Stimulated activated CD4-positive, alpha-beta T cell treated with anti-CD3 and anti-CD28 coated beads, Interleukin-2, amount 100 ng/mL, for 24 hours (primary cell): ENCODE data around the gene MYH7.
"Not testable (repeated sequence)": the region's sequence is repeated elsewhere in the genome, so short reads cannot be mapped to it uniquely, and the experiment has no call there.

Experiments
- DNase-seq, 2 donors: peaks; one replicate each; pipeline ENCODE4 v3.0.0-alpha.2; 2020

The MYH7 gene

GRCh38 chr14:23406725-23407355 is 28.6 kb downstream of the MYH7 start:
- no peak for DNase-seq

DNA sequence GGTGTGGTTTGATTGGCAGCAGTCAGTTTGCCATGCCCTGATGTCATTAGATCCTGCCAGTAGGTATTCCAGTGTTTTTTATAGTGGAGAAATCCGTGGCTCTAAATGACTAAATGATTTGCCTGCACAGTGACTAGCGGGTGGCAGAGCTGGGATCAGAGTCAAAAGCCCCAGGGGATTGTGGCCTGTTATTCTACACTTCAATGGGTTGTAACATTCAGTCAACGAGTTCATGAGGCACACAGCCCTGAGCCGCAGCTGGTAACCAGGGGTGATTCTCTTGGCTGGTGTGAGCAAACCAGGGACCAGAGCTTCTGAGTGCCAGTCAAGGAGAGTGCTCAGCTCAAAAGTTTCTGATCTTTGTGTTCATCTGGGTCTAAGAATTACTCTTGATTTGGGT is 29.2 kb downstream of the MYH7 start:
- DNase-seq, result no peak

GRCh38 chr14:23405516-23406025 is 29.9 kb downstream of the MYH7 start:
- DNase-seq, result no peak

DNA sequence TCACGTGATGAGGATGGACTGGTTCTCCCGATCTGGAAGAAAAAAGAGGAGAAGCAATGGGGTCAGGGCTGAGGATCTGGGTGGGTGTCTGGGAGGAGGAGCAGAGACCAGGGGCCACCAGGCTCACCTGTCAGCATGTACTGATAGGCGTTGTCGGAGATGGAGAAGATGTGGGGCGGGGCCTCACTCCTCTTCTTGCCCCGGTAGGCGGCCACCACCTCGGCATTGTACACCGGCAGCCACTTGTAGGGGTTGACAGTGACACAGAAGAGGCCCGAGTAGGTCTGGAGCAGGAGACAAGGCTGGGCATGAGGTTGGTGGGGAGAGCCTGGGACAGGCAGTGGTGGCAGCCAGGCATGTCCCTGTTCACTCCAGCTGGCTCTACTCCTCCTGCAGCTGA is 30.4 kb downstream of the MYH7 start:
- no peak for DNase-seq

GRCh38 chr14:23404331-23404900 is 31.0 kb downstream of the MYH7 start:
- no peak for DNase-seq

- DNase-seq, result no peak
Measured at GRCh38 chr14:23403908-23404307, 31.6 kb downstream of the MYH7 start.

DNA sequence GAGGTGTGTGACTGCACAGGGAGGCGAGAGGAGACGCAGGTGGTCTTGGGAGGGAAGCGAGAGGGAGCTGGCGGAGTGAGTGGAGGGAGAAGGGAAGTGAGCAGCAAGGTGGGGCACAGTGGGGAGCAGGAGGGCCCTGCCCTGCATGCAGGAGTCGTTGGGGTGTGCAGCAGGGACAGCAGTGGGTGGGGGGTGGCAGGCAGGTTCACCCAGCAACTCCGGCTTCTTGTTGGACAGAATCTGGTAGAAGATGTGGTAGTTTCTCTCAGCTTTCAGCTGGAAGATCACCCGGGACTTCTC is 32.4 kb downstream of the MYH7 start:
- no peak for DNase-seq

DNA sequence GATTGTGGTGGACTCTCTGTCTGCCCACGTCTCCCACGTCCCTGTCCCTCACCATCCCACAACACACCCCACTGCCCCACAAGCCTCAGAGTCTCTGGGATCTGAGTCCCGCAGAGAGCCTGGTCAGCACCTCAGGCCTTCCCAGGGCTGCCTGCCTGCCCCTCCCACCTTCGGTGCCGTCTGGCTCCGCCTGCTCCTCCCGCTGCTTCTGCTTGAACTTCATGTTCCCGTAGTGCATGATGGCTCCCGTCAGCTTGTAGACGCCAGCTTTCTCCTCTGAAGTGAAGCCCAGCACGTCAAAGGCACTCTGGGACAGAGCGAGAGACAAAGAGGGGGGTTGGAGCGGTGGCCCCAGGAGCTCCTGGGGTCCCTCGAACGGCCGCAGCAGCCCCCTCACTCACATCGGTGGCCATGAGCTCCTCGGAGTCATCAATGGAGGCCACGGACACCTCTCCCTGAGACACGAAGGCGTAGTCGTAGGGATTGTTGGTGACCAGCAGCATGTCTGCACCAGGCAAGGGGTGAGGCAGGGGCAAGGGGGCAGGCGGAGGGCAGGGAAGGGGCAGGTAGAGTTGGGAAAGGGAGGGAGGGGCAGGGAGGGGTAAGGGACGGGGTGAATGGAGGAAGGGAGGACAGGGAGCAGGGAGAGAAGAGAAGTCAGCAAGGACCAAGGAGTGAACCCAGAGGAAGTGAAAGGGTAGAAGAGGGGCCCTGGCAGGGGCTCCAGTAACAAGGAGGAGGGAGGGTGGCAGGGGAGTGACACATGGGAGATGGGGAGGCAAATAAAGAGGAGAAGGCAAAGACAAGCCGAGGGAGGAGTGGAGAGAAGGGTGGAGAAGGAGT is 32.9 kb downstream of the MYH7 start:
- no peak for DNase-seq

DNA sequence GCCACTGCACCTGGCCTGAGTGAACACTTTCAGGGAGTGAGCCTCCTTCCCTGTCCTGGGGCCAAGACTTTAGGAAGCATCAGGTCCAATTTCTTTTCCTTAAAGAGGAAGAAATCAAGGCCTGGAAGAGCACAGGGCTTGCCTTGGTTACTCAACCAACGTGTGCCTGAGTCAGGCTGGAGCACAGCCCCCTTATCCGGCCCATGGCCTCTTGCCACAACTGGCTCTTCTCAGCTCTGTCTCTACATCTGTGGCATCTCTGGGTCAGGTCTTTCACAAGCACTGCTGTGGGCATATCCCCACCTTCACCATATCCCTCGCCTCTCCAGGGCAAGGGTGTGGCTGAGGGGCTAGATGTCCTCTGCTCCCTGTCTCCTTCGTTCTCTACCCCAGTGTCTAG is 34.2 kb downstream of the MYH7 start:
- DNase-seq, result no peak

GRCh38 chr14:23400496-23401149 is 34.8 kb downstream of the MYH7 start:
- DNase-seq, result not testable (repeated sequence)

DNA sequence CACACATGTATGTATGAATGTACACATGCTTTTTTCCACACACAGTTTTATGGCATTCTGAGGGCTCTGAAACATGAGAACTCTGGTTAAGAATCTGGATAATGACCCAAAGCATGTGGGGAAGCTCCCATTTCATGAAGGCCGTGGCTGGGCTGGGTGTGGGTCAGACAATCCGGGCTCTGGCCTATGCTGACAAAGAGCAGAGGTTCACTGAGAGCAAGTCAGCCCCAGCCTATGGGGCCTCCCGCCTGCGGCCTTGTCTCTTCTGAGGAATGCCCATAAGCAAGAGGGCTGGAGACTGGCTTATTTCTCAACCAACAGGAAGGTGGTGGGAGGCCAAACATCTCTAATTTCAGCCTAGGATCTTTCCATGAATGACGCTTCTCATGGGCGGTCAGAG is 35.9 kb downstream of the MYH7 start:
- no peak for DNase-seq

- DNase-seq, result no peak
Measured at GRCh38 chr14:23399136-23399535, 36.3 kb downstream of the MYH7 start.

GRCh38 chr14:23398348-23398747 is 37.1 kb downstream of the MYH7 start:
- no peak for DNase-seq

GRCh38 chr14:23396781-23397407 is 38.6 kb downstream of the MYH7 start:
- DNase-seq, result no peak

DNA sequence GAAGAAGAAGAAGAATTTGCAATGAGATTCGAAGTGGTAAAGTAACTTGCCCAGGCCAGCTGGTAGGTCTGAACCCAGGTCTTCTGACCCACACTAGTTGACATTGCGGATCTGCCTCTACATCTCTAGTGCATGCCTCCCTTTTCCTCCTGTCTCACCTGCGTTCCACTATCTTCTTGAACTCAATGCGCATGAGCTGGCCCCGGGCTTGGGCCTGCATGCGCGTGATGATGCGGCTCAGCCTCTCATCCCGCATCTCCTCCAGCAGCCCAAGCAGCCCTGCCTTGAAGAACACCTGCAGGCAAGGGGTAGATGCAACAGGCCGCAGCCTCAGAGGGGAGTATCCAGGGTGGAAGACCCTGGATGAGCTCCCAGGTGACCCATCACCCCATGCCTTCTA is 39.3 kb downstream of the MYH7 start:
- DNase-seq, result no peak

DNA sequence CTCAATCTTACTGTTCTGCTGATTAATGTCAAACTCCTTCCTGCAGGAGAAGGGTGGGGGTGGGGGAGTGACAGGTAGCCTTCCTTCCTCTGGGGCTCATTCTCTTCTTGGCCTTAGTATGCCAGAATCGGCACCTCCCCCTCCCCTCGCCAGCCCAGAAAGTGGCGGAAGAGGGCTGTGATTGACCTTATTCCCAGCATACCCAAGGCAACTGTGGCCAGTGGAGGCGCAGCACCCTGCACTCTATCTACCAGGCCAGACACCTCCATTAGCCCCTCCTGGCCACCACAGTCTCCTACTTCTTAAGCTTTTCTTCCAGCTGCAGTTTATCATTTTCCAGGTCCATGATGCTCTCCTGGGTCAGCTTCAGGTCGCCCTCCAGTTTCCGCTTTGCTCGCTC is 42.8 kb downstream of the MYH7 start:
- DNase-seq, result no peak

- not testable (repeated sequence) for DNase-seq
Measured at GRCh38 chr14:23389871-23390270, 45.6 kb downstream of the MYH7 start.

DNA sequence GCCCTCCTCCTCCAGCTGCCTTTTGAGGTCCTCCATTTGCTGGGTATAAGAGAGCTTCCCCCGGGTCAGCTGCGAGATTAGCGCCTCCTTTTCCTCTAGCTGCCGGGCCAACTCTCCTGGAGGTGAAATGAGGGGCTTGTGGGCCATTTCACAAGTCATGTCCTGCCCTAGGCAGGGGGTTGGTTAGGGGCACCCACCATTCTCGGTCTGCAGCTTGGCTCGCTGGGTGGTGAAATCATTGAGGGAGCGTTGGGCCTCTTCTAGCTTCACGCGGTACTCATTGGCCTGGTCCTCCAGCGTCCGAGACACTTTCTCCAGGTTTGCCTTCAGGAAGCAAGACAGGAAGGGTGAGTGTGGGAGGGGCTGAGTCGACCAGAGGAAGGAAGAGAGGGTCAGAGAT is 46.1 kb downstream of the MYH7 start:
- DNase-seq, result no peak

DNA sequence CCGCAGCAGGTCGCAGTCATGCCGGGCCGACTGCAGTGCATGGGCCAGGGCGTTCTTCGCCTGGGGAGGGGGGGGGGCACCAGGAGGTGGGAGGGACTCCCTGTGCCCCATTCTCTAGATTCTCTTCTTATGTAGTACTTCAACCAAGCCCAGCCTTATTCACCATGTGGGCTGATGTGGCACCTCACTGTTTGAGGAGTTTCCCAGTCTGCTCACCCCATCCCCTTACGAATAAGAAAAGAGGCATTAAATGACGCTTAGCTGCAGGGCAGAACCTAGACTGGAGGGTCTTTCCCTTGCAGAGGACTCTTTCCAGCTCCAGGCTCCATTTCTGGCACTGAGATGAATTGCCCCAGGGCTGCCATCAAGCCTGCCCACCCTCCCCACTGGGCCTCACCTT is 46.5 kb downstream of the MYH7 start:
- DNase-seq, result no peak

GRCh38 chr14:23387916-23388882 is 47.3 kb downstream of the MYH7 start:
- DNase-seq, result no peak

DNA sequence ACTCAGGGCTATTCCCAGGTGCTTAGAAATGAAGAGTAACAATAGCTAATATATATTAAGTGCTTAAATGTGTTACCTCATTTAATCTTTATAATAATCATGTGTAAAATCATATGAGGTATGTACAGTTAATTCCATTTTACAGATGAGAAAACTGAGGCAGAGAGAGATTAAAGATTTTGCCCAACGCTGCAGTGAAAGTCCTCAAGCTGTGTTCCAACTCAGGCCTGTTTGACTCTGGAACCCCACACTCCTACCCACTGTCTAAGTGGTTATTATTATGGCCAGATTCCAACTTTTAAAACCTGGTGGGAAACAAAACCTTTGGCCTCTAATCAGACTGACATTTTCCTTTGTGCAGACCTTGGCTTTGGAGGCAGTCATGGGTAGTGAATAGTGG is 48.5 kb downstream of the MYH7 start:
- no peak for DNase-seq

- DNase-seq, result not testable (repeated sequence)
Measured at GRCh38 chr14:23386266-23386657, 49.2 kb downstream of the MYH7 start.
